Activated CD4-positive, alpha-beta T cell treated with anti-CD3 and anti-CD28 coated beads for 36 hours (primary cell): ENCODE data around the gene HRAS. TPM values are rescaled to one million over a fixed set of nuclear protein-coding genes. Genes with fewer than 3 reads are reported as not detected.

ENCODE experiments used
- ATAC-seq: fragments of 200-7000 bp; cut with Tn5 transposase; one replicate; pipeline ENCODE4 v1.10.0; 2021; ENCODE audit warnings: mild to moderate bottlenecking, moderate library complexity
- CTCF ChIA-PET: fragments of 350-600 bp; sonication (Branson Sonifier 250); formaldehyde crosslinking; loops from one replicate; lab custom pipeline; 2021; ENCODE audit warnings: antibody characterized with exemption; lab: Charles Lee
- POLR2A ChIA-PET: fragments of 350-600 bp; sonication (Branson Sonifier 250); formaldehyde crosslinking; loops from one replicate; lab custom pipeline; 2021; ENCODE audit warnings: antibody characterized with exemption, inconsistent platforms; lab: Charles Lee
- DNase-seq: peaks from one replicate; pipeline ENCODE4 v3.0.0-alpha.2; 2020
- H3K27ac Mint-ChIP-seq: one replicate; pipeline ENCODE4 v1.8.0; 2021; ENCODE audit warnings: mixed read lengths
- H3K27me3 Mint-ChIP-seq: one replicate; pipeline ENCODE4 v1.8.0; 2021; ENCODE audit warnings: mixed read lengths
- H3K36me3 Mint-ChIP-seq: one replicate; pipeline ENCODE4 v1.8.0; 2021; ENCODE audit warnings: low read depth, mixed read lengths
- H3K4me1 Mint-ChIP-seq: one replicate; pipeline ENCODE4 v1.8.0; 2021; ENCODE audit warnings: mixed read lengths
- H3K4me3 Mint-ChIP-seq: one replicate; pipeline ENCODE4 v1.8.0; 2021; ENCODE audit warnings: mild to moderate bottlenecking, moderate library complexity, mixed read lengths
- H3K9me3 Mint-ChIP-seq: one replicate; pipeline ENCODE4 v1.8.0; 2021; ENCODE audit warnings: low read depth, mixed read lengths
- intact Hi-C, 2 experiments: fragments of 100-400 bp; cut with DNase I in 1 of 2; cut with micrococcal nuclease in 1 of 2; formaldehyde crosslinking; loops; one replicate each; pipeline versions ENCODE4 v1.14.2 to v1.15.1; 2022 to 2024; cut with DNase I, micrococcal nuclease
- total RNA-seq, 2 experiments: library from RNA; stranded (reverse); gene quantifications; one replicate each; pipeline ENCODE4 v1.2.3, GENCODE V29; 2021

HRAS gene
- total RNA-seq, 2 experiments from 2014 or later = 26.8 to 41.9 TPM

- H3K9me3 Mint-ChIP-seq = no peaks in the 10 kb centered on the region
- no peak overlapping the region for H3K4me3 Mint-ChIP-seq
- ATAC-seq (no peak), DNase-seq (peak; percentile 18)
- peaks cover 2% of the 10 kb centered on the region for H3K27me3 Mint-ChIP-seq
- ChIA-PET POLR2A (interaction anchor here (0.6 kb wide), 1 partner anchor 247 kb away, joined by 3 read pairs; no protein-coding TSS in a partner anchor), CTCF (interaction anchor here (0.6 to 1.6 kb wide), 5 partner anchors 16 to 706 kb away, joined by 3 to 7 read pairs (median 4); no protein-coding TSS in a partner anchor)
- H3K27ac Mint-ChIP-seq = no peak overlapping the region
- intact Hi-C loops = loop anchor here in 1 of 2 experiments (5.0 kb wide), 1 partner anchor 68 kb away; the partner anchor contains the start of gene SCT
- H3K4me1 Mint-ChIP-seq = peaks cover 8% of the 10 kb centered on the region
- peaks cover 1% of the 10 kb centered on the region for H3K36me3 Mint-ChIP-seq
These were observed 23.7 kb upstream of the HRAS start for GRCh38 chr11:559020-559620.

DNA sequence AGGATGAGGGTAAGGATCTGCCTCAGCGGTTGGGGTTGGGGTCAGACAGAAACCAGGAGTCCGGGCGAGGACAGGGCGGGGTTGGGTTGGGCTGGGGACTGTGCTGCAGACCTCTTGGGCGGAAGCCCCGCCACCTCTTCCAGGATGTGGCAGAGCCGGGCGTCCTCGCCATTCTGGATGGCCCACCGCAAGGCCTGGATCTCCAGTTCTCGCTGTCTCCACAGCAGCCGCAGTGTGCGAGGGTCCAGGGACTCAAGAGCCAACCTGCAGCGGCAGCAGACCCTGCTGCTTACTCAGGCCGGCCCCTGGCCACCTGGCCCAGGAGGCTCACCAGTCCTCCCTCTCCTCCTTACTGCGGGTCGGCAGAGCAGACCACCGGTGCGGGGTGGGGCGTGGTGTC is 23.1 kb upstream of the HRAS start:
- H3K36me3 Mint-ChIP-seq = no peaks in the 10 kb centered on the region
- H3K27ac Mint-ChIP-seq = no peak overlapping the region
- CTCF ChIA-PET = interaction anchor here (0.8 kb wide), 1 partner anchor 64 kb away, joined by 4 read pairs; no protein-coding TSS in a partner anchor
- POLR2A ChIA-PET = no interaction called here
- no peak for ATAC-seq
- peaks cover 8% of the 10 kb centered on the region for H3K4me1 Mint-ChIP-seq
- H3K4me3 Mint-ChIP-seq = no peak overlapping the region
- DNase-seq = no peak
- no peaks in the 10 kb centered on the region for H3K9me3 Mint-ChIP-seq
- intact Hi-C loops = loop anchor here in 1 of 2 experiments (5.0 kb wide), 1 partner anchor 69 kb away; the partner anchor contains the start of gene SCT
- peaks cover 2% of the 10 kb centered on the region for H3K27me3 Mint-ChIP-seq

- H3K36me3 Mint-ChIP-seq = no peaks in the 10 kb centered on the region
- H3K9me3 Mint-ChIP-seq = no peaks in the 10 kb centered on the region
- intact Hi-C loops = loop anchor here in 1 of 2 experiments (5.0 kb wide), 1 partner anchor 70 kb away; the partner anchor contains the start of gene SCT
- CTCF ChIA-PET = interaction anchor here (2.4 kb wide), 1 partner anchor 169 kb away, joined by 8 read pairs; no protein-coding TSS in a partner anchor
- H3K4me3 Mint-ChIP-seq = no peak overlapping the region
- H3K27ac Mint-ChIP-seq = no peak overlapping the region
- H3K27me3 Mint-ChIP-seq = peaks cover 2% of the 10 kb centered on the region
- DNase-seq (peak; percentile 18), ATAC-seq (no peak)
- peaks cover 8% of the 10 kb centered on the region for H3K4me1 Mint-ChIP-seq
- POLR2A ChIA-PET = no interaction called here
These were observed 22.2 kb upstream of the HRAS start for GRCh38 chr11:557328-558132.

DNA sequence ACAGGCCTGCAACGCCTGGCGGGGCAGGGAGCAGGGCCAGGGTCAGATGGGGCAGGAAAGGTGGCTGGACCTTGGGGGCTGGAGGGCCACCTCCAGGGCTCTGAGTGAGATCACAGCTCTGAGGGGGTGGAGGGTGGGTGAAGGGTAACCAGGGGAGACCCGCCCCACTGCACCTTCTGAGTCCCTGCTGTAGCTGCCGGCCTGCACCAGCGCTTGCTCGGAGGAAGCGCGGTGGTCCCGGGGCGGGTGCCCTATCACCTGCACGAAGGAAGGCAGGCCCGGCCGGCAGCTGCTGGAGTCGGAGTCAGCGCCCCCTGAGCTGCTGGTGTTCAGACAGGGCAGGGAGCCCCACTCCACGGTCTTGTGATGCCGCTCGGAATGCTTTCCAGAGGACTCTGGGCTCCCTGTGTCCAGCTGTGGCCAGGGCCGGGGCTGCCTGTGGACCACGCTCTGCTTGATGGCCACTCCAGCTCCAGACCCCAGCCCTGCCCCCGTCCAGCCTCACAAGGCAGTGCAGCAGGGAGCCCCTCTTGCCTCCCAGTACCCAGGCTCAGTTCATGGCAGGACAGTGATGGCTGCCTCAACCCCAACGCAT is 21.4 kb upstream of the HRAS start:
- intact Hi-C loops = loop anchor here in 1 of 2 experiments (5.0 kb wide), 1 partner anchor 71 kb away; the partner anchor contains the start of gene SCT
- ATAC-seq (no peak), DNase-seq (peak; percentile 10)
- H3K27ac Mint-ChIP-seq = no peak overlapping the region
- peaks cover 7% of the 10 kb centered on the region for H3K4me1 Mint-ChIP-seq
- no peaks in the 10 kb centered on the region for H3K36me3 Mint-ChIP-seq
- CTCF ChIA-PET = interaction anchor here (0.7 to 2.4 kb wide), 3 partner anchors 19 to 170 kb away, joined by 3 to 8 read pairs (median 4); no protein-coding TSS in a partner anchor
- POLR2A ChIA-PET = interaction anchor here (1.0 kb wide), 1 partner anchor 19 kb away, joined by 4 read pairs; no protein-coding TSS in a partner anchor
- H3K4me3 Mint-ChIP-seq = no peak overlapping the region
- H3K27me3 Mint-ChIP-seq = peaks cover 2% of the 10 kb centered on the region
- no peaks in the 10 kb centered on the region for H3K9me3 Mint-ChIP-seq

DNA sequence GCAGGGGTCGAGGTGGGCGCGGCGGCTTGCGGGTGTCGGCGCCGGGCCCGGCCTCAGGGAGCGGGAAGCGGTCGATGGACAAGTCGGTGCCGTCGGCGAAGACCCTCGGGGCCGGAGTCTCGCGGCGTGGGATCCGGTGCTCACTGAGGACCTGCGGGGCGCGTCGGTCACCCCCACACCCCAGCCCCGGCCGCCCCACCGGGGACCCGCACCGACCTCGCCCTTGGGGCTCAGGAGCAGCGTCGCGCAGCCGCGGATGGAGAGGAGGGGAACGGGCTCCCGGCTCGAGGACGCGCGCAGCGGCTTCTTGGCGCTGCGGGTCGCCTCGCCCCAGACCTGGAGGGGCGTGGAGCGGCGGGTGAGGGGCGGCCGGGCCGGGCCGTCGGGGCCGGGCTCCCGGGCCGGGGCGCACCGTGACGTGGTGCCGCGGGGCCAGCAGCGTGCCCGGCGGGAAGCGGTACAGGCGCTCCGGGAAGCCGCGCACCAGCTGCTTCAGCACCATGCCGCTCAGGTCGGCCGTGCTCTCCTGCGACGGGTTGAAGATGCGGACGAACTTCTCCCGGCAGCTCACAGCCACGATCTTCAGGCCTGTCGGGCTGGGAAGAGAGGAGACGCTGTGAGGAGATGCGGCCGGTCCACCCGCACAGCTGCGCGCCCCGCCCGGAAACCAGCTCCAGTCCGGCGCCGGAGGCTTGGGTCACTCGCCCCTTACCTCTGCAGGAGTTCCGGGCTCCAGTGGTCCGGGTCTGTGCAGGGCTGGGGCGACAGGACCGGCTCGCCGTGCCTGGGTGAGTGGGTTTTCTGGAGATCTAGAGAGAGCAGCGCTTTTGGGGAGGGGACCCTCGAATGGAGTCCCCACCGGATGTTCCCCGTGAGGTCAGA is 20.6 kb upstream of the HRAS start:
- H3K4me1 Mint-ChIP-seq = peaks cover 4% of the 10 kb centered on the region
- peak; percentile 57 for DNase-seq
- H3K27me3 Mint-ChIP-seq = peaks cover 2% of the 10 kb centered on the region
- no peaks in the 10 kb centered on the region for H3K36me3 Mint-ChIP-seq
- H3K27ac Mint-ChIP-seq = no peak overlapping the region
- no peak for ATAC-seq
- no peaks in the 10 kb centered on the region for H3K9me3 Mint-ChIP-seq
- ChIA-PET CTCF (interaction anchor here (0.7 to 2.4 kb wide), 5 partner anchors 18 to 248 kb away, joined by 3 to 8 read pairs (median 4); no protein-coding TSS in a partner anchor), POLR2A (interaction anchor here (1.0 kb wide), 1 partner anchor 20 kb away, joined by 4 read pairs; no protein-coding TSS in a partner anchor)
- no peak overlapping the region for H3K4me3 Mint-ChIP-seq
- intact Hi-C loops = loop anchor here (1.0 to 5.0 kb wide), 6 partner anchors 19 to 167 kb away; partner anchors contain the start of genes LRRC56 (in 1 of the 2), PHRF1 (in 1 of the 2) and SCT (in 1 of the 2)

- Mint-ChIP-seq H3K36me3 (no peaks in the 10 kb centered on the region), H3K9me3 (no peaks in the 10 kb centered on the region), H3K27me3 (peaks cover 2% of the 10 kb centered on the region), H3K4me1 (peaks cover 4% of the 10 kb centered on the region), H3K27ac (no peak overlapping the region), H3K4me3 (no peak overlapping the region)
- POLR2A ChIA-PET = no interaction called here
- intact Hi-C loops = loop anchor here (1.0 to 5.0 kb wide), 6 partner anchors 18 to 168 kb away; partner anchors contain the start of genes LRRC56 (in 1 of the 2), PHRF1 (in 1 of the 2) and SCT (in 1 of the 2)
- peak; percentile 6 for ATAC-seq
- DNase-seq = no peak
- CTCF ChIA-PET = interaction anchor here (0.7 to 2.4 kb wide), 12 partner anchors 10 to 248 kb away, joined by 3 to 13 read pairs (median 4); partner anchors contain the start of gene TMEM80
These were observed 19.9 kb upstream of the HRAS start for GRCh38 chr11:555227-555779.

- no peaks in the 10 kb centered on the region for H3K4me1 Mint-ChIP-seq
- no peaks in the 10 kb centered on the region for H3K9me3 Mint-ChIP-seq
- no peak overlapping the region for H3K4me3 Mint-ChIP-seq
- intact Hi-C loops = loop anchor here (1.0 to 5.0 kb wide), 6 partner anchors 17 to 169 kb away; partner anchors contain the start of genes LRRC56 (in 1 of the 2), PHRF1 (in 1 of the 2) and SCT (in 1 of the 2)
- ATAC-seq (peak; percentile 85), DNase-seq (peak; percentile 87)
- ChIA-PET POLR2A (no interaction called here), CTCF (interaction anchor here (0.8 to 1.5 kb wide), 17 partner anchors 9 to 199 kb away, joined by 3 to 13 read pairs (median 4); partner anchors contain the start of genes HRAS, PHRF1 and TMEM80)
- H3K36me3 Mint-ChIP-seq = no peaks in the 10 kb centered on the region
- H3K27me3 Mint-ChIP-seq = peaks cover 2% of the 10 kb centered on the region
- H3K27ac Mint-ChIP-seq = no peak overlapping the region
These were observed 19.3 kb upstream of the HRAS start for GRCh38 chr11:554428-555226.

DNA sequence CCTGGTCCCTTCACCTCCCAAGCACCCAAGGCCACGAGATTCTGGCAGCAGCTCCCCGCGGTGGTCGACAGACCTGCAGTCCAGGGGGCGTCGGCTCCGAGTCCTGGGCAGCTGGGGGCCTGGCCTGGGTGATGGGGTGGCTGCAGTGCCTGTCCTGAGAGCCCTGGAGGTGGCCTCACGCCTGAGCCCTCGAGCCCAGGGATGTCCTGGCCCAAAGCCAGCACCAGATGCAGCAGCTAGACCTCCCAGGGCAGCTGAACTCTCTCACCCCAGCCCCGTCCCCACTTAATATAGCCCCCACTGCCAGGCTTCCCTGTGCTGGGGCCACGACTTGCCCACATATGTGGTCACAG is 18.6 kb upstream of the HRAS start:
- DNase-seq = no peak
- intact Hi-C loops = loop anchor here (2.0 kb wide), 2 partner anchors 85 to 169 kb away; no protein-coding TSS in a partner anchor
- Mint-ChIP-seq H3K27me3 (peaks cover 2% of the 10 kb centered on the region), H3K27ac (no peak overlapping the region), H3K4me3 (no peak overlapping the region), H3K36me3 (no peaks in the 10 kb centered on the region), H3K4me1 (no peaks in the 10 kb centered on the region), H3K9me3 (no peaks in the 10 kb centered on the region)
- ATAC-seq = no peak
- POLR2A ChIA-PET = no interaction called here
- CTCF ChIA-PET = interaction anchor here (0.9 to 1.3 kb wide), 9 partner anchors 9 to 173 kb away, joined by 3 to 13 read pairs (median 4); partner anchors contain the start of genes HRAS and PHRF1
